ENCODE measurements around the gene HMGN3. TPM values are rescaled to one million over a fixed set of nuclear protein-coding genes. Genes with fewer than 3 reads are reported as not detected.
A peak's percentile ranks its signal among the peaks of the same experiment; 100 is the strongest.

Gene HMGN3
- polyA plus RNA-seq, 1 of the 3 experiments (the other 2 are of a cell fraction), result 64.5 TPM

GRCh38 chr6:79250559-79250958, 16.1 kb upstream of the HMGN3 start:
- H3K4me2 ChIP-seq, result no peak overlapping the region
- H3K36me3 ChIP-seq (replicated peaks in 1 of 2; ENCODE audit: control insufficient read depth in 1 of 2, insufficient read depth in 2 of 2, low read length in 1 of 2), result no peaks in the 10 kb centered on the region
- H3K4me3 ChIP-seq (ENCODE audit: low read depth in 2 of 2, low read length in 1 of 2), result no peak overlapping the region
- H2AFZ ChIP-seq (ENCODE audit: low read depth), result no peak overlapping the region; the same call in 1 of the 2 replicates
- no peak overlapping the region for H3K27ac ChIP-seq (ENCODE audit: low read depth in 2 of 2, low read length in 1 of 2)
- no peaks in the 10 kb centered on the region for H3F3A ChIP-seq (replicated peaks; ENCODE audit: insufficient read depth)
- no peaks in the 10 kb centered on the region for H4K20me1 ChIP-seq (ENCODE audit: insufficient read depth)
- no peak for DNase-seq
- TF ChIP-seq USF2 (IDR thresholded peaks at IDR 0.05; ENCODE audit: borderline replicate concordance, low read depth, low read length) (no peak), EZH2phosphoT487 (IDR thresholded peaks at IDR 0.05; ENCODE audit: borderline replicate concordance, low read depth) (no peak), YY1 (IDR thresholded peaks at IDR 0.05; ENCODE audit: low read depth) (no peak), SMC3 (IDR thresholded peaks at IDR 0.05; ENCODE audit: low read depth, low read length) (no peak), ZBTB33 (IDR thresholded peaks at IDR 0.05; ENCODE audit: borderline replicate concordance, low read depth) (no peak), ELF1 (IDR thresholded peaks at IDR 0.05) (no peak), POLR2AphosphoS5 (IDR thresholded peaks at IDR 0.05; ENCODE audit: low read depth, low read length) (no peak)
- H3K27me3 ChIP-seq (ENCODE audit: insufficient read depth), result no peaks in the 10 kb centered on the region
- H3K9ac ChIP-seq, result no peak overlapping the region
- no peaks in the 10 kb centered on the region for H3K9me2 ChIP-seq
- no peaks in the 10 kb centered on the region for H3K4me1 ChIP-seq (ENCODE audit: control insufficient read depth in 1 of 2, insufficient read depth in 2 of 2, low read depth in 1 of 2, low read length in 1 of 2)
- WGBS (ENCODE audit: low lambda C conversion rate), result 80% methylated on average over 2 of the region's 2 CpGs
- CTCF ChIA-PET, result interaction anchor here (1.2 kb wide), 1 partner anchor 21 kb away, joined by 4 read pairs; no protein-coding TSS in a partner anchor
- no peaks in the 10 kb centered on the region for H3K9me3 ChIP-seq
- H3K79me2 ChIP-seq (ENCODE audit: insufficient read depth), result no peaks in the 10 kb centered on the region
- POLR2A ChIA-PET, result no interaction called here

- TF ChIP-seq CTCF (IDR thresholded peaks at IDR 0.05) (peak; percentile 31; the same call in 1 of the 2 replicates), ELF1 (IDR thresholded peaks at IDR 0.05) (no peak), RAD21 (IDR thresholded peaks at IDR 0.05; ENCODE audit: low read length) (peak; percentile 39; the same call in 1 of the 2 replicates)
- Histone ChIP-seq H3F3A (replicated peaks; ENCODE audit: insufficient read depth) (no peaks in the 10 kb centered on the region), H3K4me2 (no peak overlapping the region), H3K9ac (no peak overlapping the region), H4K20me1 (ENCODE audit: insufficient read depth) (no peaks in the 10 kb centered on the region), H3K79me2 (ENCODE audit: insufficient read depth) (no peaks in the 10 kb centered on the region), H3K9me2 (no peaks in the 10 kb centered on the region), H3K27ac (ENCODE audit: low read depth in 2 of 2, low read length in 1 of 2) (no peak overlapping the region), H3K9me3 (no peaks in the 10 kb centered on the region), H3K36me3 (replicated peaks in 1 of 2; ENCODE audit: control insufficient read depth in 1 of 2, insufficient read depth in 2 of 2, low read length in 1 of 2) (no peaks in the 10 kb centered on the region), H2AFZ (ENCODE audit: low read depth) (no peak overlapping the region; the same call in 1 of the 2 replicates), H3K27me3 (ENCODE audit: insufficient read depth) (no peaks in the 10 kb centered on the region), H3K4me1 (ENCODE audit: control insufficient read depth in 1 of 2, insufficient read depth in 2 of 2, low read depth in 1 of 2, low read length in 1 of 2) (no peaks in the 10 kb centered on the region), H3K4me3 (ENCODE audit: low read depth in 2 of 2, low read length in 1 of 2) (no peak overlapping the region)
- CTCF ChIA-PET, result interaction anchor here (1.2 kb wide), 1 partner anchor 22 kb away, joined by 4 read pairs; no protein-coding TSS in a partner anchor
- 62% methylated on average over 2 of the region's 2 CpGs for WGBS (ENCODE audit: low lambda C conversion rate)
- no peak for DNase-seq
- POLR2A ChIA-PET, result no interaction called here
Measured at GRCh38 chr6:79250107-79250514, 15.6 kb upstream of the HMGN3 start.
